HCT116 (cell line): ENCODE data around the gene PALMD. TPM values are rescaled to one million over a fixed set of nuclear protein-coding genes. Genes with fewer than 3 reads are reported as not detected.

Source experiments
- ATAC-seq: fragments of 200-7000 bp; cut with Tn5 transposase; 2 replicates; pipeline ENCODE4 v1.9.1; 2020; ENCODE audit warnings: mild to moderate bottlenecking, moderate library complexity
- BruUV-seq: library from RNA; stranded (reverse); fragments of 400-500 nt; replicated peaks from 2 replicates; lab custom pipeline; 2021; lab: Mats Ljungman, UMichigan
- CTCF ChIA-PET: fragments of 300-600 bp; sonication (Branson Sonifier 250); formaldehyde crosslinking; loops from one replicate; lab custom pipeline; 2021; ENCODE audit warnings: antibody characterized with exemption; lab: Charles Lee
- POLR2A ChIA-PET: fragments of 300-600, 350-600 bp; sonication (Branson Sonifier 250); formaldehyde crosslinking; loops from one replicate; lab custom pipeline; 2021; ENCODE audit warnings: antibody characterized with exemption; lab: Charles Lee
- RAD21 ChIA-PET, 2 experiments: fragments of 300-600 bp; sonication (Branson Sonifier 250); formaldehyde crosslinking; loops; one replicate each; lab custom pipeline; 2023; ENCODE audit warnings: low total read pairs in 2 of 2; ENCODE audit not compliant: uncharacterized antibody in 2 of 2, unreplicated experiment in 2 of 2, low non-redundant PET in 1 of 2; lab: Charles Lee
- DNase-seq: peaks from one replicate; pipeline ENCODE4 v3.0.0-alpha.2; 2010; ENCODE audit warnings: low read depth, low spot score
- H2AFZ ChIP-seq: fragments of 200-600 bp; shearing (Covaris generic), sonication (generic); 2 replicates; pipeline ENCODE4 v1.6.1; 2017; ENCODE audit warnings: low read depth, mixed run types, mixed read lengths, antibody characterized with exemption, low read length; ENCODE audit not compliant: poor library complexity, severe bottlenecking
- H3K27ac ChIP-seq: 2 replicates; pipeline ENCODE4 v1.5.1; 2012; ENCODE audit warnings: low read depth, low read length
- H3K27me3 ChIP-seq: fragments of 200-600 bp; sonication (generic); 2 replicates; pipeline ENCODE4 v1.6.1; 2016; ENCODE audit warnings: mixed run types, low read length, mixed read lengths; ENCODE audit not compliant: insufficient read depth
- H3K36me3 ChIP-seq, 2 experiments: fragments of 200-500 bp in 1 of 2; fragments of 200-600 bp in 1 of 2; sonication (Bioruptor generic) in 1 of 2; sonication (generic) in 1 of 2; 2 replicates each; pipeline versions ENCODE4 v1.5.1 to v1.6.1; 2014 to 2016; ENCODE audit warnings: low read length in 2 of 2, inconsistent platforms in 1 of 2, mixed read lengths in 1 of 2, mixed run types in 1 of 2; ENCODE audit not compliant: insufficient read depth in 2 of 2, control insufficient read depth in 1 of 2
- H3K4me1 ChIP-seq, 2 experiments: fragments of 200-600 bp in 1 of 2; sonication (generic) in 1 of 2; 2 replicates each; pipeline versions ENCODE4 v1.5.1 to v1.6.1; 2012 to 2017; ENCODE audit warnings: low read length in 2 of 2, inconsistent platforms in 1 of 2, mild to moderate bottlenecking in 1 of 2, mixed read lengths in 1 of 2, mixed run types in 1 of 2, moderate library complexity in 1 of 2; ENCODE audit not compliant: insufficient read depth in 2 of 2, control insufficient read depth in 1 of 2
- H3K4me2 ChIP-seq: fragments of 200-600 bp; sonication (generic); 2 replicates; pipeline ENCODE4 v1.6.1; 2017; ENCODE audit warnings: mixed run types, low read length, mixed read lengths
- H3K4me3 ChIP-seq, 2 experiments: fragments of 200-600 bp in 1 of 2; sonication (generic) in 1 of 2; replicated peaks in 1 of 2; 2 replicates each; pipeline ENCODE4 v1.5.1; 2011 to 2016; ENCODE audit warnings: low read length in 2 of 2, control low read depth in 1 of 2, low read depth in 1 of 2, mild to moderate bottlenecking in 1 of 2, mixed read lengths in 1 of 2, mixed run types in 1 of 2
- H3K79me2 ChIP-seq: fragments of 200-600 bp; sonication (generic); 2 replicates; pipeline ENCODE4 v1.6.1; 2017; ENCODE audit warnings: mild to moderate bottlenecking, mixed run types, low read length, moderate library complexity, mixed read lengths; ENCODE audit not compliant: insufficient read depth
- H3K9ac ChIP-seq: fragments of 200-600 bp; sonication (generic); 2 replicates; pipeline ENCODE4 v1.6.1; 2016; ENCODE audit warnings: low read length, mixed read lengths
- H3K9me2 ChIP-seq: fragments of 200-600 bp; sonication (generic), shearing (Covaris generic); 2 replicates; pipeline ENCODE4 v1.6.1; 2017; ENCODE audit warnings: mixed run types, mild to moderate bottlenecking, moderate library complexity; ENCODE audit not compliant: insufficient read depth
- H3K9me3 ChIP-seq, 2 experiments: fragments of 200-500 bp in 1 of 2; fragments of 200-600 bp in 1 of 2; sonication (Bioruptor generic) in 1 of 2; sonication (generic) in 1 of 2; 2 replicates each; pipeline ENCODE4 v1.6.1; 2014 to 2017; ENCODE audit warnings: low read length in 2 of 2, mixed read lengths in 2 of 2, inconsistent platforms in 1 of 2, low read depth in 1 of 2, mild to moderate bottlenecking in 1 of 2, mixed run types in 1 of 2, moderate library complexity in 1 of 2; ENCODE audit not compliant: control insufficient read depth in 1 of 2, insufficient read depth in 1 of 2
- H4K20me1 ChIP-seq: fragments of 200-600 bp; sonication (generic), shearing (Covaris generic); 2 replicates; pipeline ENCODE4 v1.6.1; 2017; ENCODE audit warnings: mixed run types, mild to moderate bottlenecking, moderate library complexity; ENCODE audit not compliant: insufficient read depth
- CBX3 ChIP-seq: IDR thresholded peaks from 2 replicates; pipeline ENCODE4 v1.6.1; 2012; ENCODE audit warnings: low read depth
- CEBPB ChIP-seq: IDR thresholded peaks from 2 replicates; pipeline ENCODE4 v1.6.1; 2012; ENCODE audit warnings: low read depth
- ELF1 ChIP-seq: IDR thresholded peaks from 2 replicates; pipeline ENCODE4 v1.6.1; 2012; ENCODE audit warnings: low read depth, borderline replicate concordance
- EZH2 ChIP-seq: fragments of 200-600 bp; sonication (generic); IDR thresholded peaks from 2 replicates; pipeline ENCODE4 v1.6.1; 2017; ENCODE audit warnings: antibody characterized with exemption, mixed run types
- POLR2A ChIP-seq: IDR thresholded peaks from 2 replicates; pipeline ENCODE4 v1.7.0; 2011; ENCODE audit warnings: borderline replicate concordance; ENCODE audit not compliant: insufficient read depth, insufficient read length; ENCODE audit errors: extremely low read depth
- RAD21 ChIP-seq: IDR thresholded peaks from 2 replicates; pipeline ENCODE4 v1.6.1; 2012; ENCODE audit warnings: low read depth, mild to moderate bottlenecking
- REST ChIP-seq: IDR thresholded peaks from 2 replicates; pipeline ENCODE4 v1.6.1; 2012; ENCODE audit warnings: low read depth
- SP1 ChIP-seq: IDR thresholded peaks from 2 replicates; pipeline ENCODE4 v1.6.1; 2012; ENCODE audit warnings: low read depth
- TCF7L2 ChIP-seq: IDR thresholded peaks from 2 replicates; pipeline ENCODE4 v1.7.0; 2011; ENCODE audit warnings: borderline replicate concordance, inconsistent platforms; ENCODE audit not compliant: insufficient read depth, insufficient read length; ENCODE audit errors: extremely low read depth
- intact Hi-C: fragments of 100-400 bp; cut with micrococcal nuclease; formaldehyde crosslinking; loops from 2 replicates; pipeline ENCODE4 v1.10.0; 2022
- total RNA-seq: library from RNA; stranded (reverse); gene quantifications from one replicate; pipeline ENCODE4 v1.2.1, GENCODE V29; 2021; ENCODE audit not compliant: unreplicated experiment
- TF ChIP-seq, protein P1 (sequence below), 3 experiments: fragments of 200-600 bp in 1 of 3; sonication (generic) in 1 of 3; IDR thresholded peaks in 2 of 3; conservative IDR thresholded peaks in 1 of 3; 2 replicates each; pipeline ENCODE4 v1.5.1; 2012 to 2017; ENCODE audit warnings: low read depth in 2 of 3, low read length in 2 of 3, antibody characterized with exemption in 1 of 3, borderline replicate concordance in 1 of 3, control low read depth in 1 of 3, mild to moderate bottlenecking in 1 of 3, mixed read lengths in 1 of 3, mixed run types in 1 of 3, moderate library complexity in 1 of 3; ENCODE audit not compliant: insufficient read depth in 1 of 3
- TF ChIP-seq, protein P2 (sequence below): IDR thresholded peaks from 2 replicates; pipeline ENCODE4 v1.6.1; 2012

Gene PALMD
- total RNA-seq, 1 experiment from 2014 or later = 0.12 TPM

DNA sequence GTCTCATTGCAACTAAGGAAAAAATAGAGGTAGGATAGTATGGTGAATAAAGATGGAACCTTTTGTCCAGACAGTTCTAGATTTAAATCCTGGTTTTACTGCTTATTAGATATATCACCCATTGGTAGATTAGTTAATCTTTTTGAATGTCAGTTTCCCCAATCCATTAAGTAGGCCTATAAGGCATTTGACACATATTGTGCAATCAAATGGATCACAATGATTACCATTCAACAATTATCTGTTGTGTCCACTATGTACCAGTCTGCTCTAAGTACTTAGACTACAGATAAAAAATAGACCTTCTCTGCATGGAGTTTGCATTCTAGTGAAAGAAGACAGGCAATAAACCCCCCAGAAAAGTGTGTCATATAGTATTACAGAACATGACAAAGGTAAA is 6.0 kb upstream of the PALMD start:
- ChIA-PET RAD21 (no interaction called here), POLR2A (no interaction called here), CTCF (no interaction called here)
- H3K4me3 ChIP-seq = no peak overlapping the region
- H3K9me2 ChIP-seq = no peaks in the 10 kb centered on the region
- intact Hi-C loops = no loop called here
- H3K79me2 ChIP-seq = no peaks in the 10 kb centered on the region
- H3K4me2 ChIP-seq = no peak overlapping the region
- ATAC-seq (no peak), DNase-seq (no peak)
- no TSS peak for BruUV-seq
- no peak overlapping the region for H2AFZ ChIP-seq
- H3K4me1 ChIP-seq = no peaks in the 10 kb centered on the region
- no peaks in the 10 kb centered on the region for H3K27me3 ChIP-seq
- no peaks in the 10 kb centered on the region for H3K9me3 ChIP-seq
- no peak overlapping the region for H3K9ac ChIP-seq
- H3K27ac ChIP-seq = no peak overlapping the region
- no peak for TF ChIP-seq CEBPB
- no peak for TF ChIP-seq CBX3
- TF ChIP-seq RAD21 = no peak
- no peak for TF ChIP-seq SP1
- TF ChIP-seq REST = no peak
- H3K36me3 ChIP-seq = no peaks in the 10 kb centered on the region
- no peaks in the 10 kb centered on the region for H4K20me1 ChIP-seq

DNA sequence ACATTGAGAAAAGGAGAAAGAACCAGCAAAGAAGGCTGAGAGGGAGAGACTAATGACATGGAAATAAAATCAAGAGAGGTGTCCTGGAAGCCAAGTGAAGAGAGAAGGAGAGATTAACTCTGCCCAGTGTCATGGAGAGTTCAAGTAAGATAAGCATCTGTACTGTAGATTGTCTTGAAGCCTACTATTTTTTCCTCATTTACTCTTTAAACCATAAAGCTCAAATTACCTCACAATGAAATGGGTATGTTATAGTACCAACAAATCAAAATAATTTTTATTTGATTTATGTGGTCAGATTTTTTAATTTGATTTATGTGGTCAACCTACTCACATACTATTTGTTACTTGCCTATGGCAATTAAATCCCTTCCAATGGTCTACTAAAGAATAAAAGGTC is 5.2 kb upstream of the PALMD start:
- Histone ChIP-seq H3K27ac (no peak overlapping the region), H4K20me1 (no peaks in the 10 kb centered on the region), H3K9me2 (no peaks in the 10 kb centered on the region), H3K4me2 (no peak overlapping the region), H3K79me2 (no peaks in the 10 kb centered on the region), H3K36me3 (no peaks in the 10 kb centered on the region), H3K4me1 (no peaks in the 10 kb centered on the region), H3K27me3 (no peaks in the 10 kb centered on the region), H3K9ac (no peak overlapping the region), H3K4me3 (no peak overlapping the region), H3K9me3 (no peaks in the 10 kb centered on the region), H2AFZ (no peak overlapping the region)
- intact Hi-C loops = no loop called here
- ChIA-PET POLR2A (no interaction called here), CTCF (no interaction called here), RAD21 (no interaction called here)
- BruUV-seq = no TSS peak
- DNase-seq = no peak
- ATAC-seq = no peak
- no peak for TF ChIP-seq SP1
- no peak for TF ChIP-seq TCF7L2
- TF ChIP-seq POLR2A = no peak
- TF ChIP-seq, protein P1, sequence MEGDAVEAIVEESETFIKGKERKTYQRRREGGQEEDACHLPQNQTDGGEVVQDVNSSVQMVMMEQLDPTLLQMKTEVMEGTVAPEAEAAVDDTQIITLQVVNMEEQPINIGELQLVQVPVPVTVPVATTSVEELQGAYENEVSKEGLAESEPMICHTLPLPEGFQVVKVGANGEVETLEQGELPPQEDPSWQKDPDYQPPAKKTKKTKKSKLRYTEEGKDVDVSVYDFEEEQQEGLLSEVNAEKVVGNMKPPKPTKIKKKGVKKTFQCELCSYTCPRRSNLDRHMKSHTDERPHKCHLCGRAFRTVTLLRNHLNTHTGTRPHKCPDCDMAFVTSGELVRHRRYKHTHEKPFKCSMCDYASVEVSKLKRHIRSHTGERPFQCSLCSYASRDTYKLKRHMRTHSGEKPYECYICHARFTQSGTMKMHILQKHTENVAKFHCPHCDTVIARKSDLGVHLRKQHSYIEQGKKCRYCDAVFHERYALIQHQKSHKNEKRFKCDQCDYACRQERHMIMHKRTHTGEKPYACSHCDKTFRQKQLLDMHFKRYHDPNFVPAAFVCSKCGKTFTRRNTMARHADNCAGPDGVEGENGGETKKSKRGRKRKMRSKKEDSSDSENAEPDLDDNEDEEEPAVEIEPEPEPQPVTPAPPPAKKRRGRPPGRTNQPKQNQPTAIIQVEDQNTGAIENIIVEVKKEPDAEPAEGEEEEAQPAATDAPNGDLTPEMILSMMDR (IDR thresholded peaks at IDR 0.05 in 2 of 3, conservative IDR thresholded peaks at IDR 0.05 in 1 of 3; ENCODE audit: borderline replicate concordance in 1 of 3, insufficient read depth in 1 of 3, low read depth in 2 of 3, low read length in 2 of 3) = no peak
- TF ChIP-seq, protein P2, sequence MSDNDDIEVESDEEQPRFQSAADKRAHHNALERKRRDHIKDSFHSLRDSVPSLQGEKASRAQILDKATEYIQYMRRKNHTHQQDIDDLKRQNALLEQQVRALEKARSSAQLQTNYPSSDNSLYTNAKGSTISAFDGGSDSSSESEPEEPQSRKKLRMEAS = no peak
- TF ChIP-seq EZH2 = no peak
- no peak for TF ChIP-seq ELF1
- no peak for TF ChIP-seq REST
